Measurements from ENCODE around the gene ZNF775. TPM values are rescaled to one million over a fixed set of nuclear protein-coding genes. Genes with fewer than 3 reads are reported as not detected.

Gene ZNF775
- total and polyA plus RNA-seq, 2 of the 13 experiments (the other 11 are each of a cell fraction or from before 2014, with no cell fraction given), result 3.1 to 3.2 TPM

GRCh38 chr7:150355666-150356059 lies 23.5 kb upstream of the ZNF775 start (continued):
- TF ChIP-seq ZNF710 (CRISPR knock-in tag; IDR thresholded peaks at IDR 0.05; ENCODE audit: borderline replicate concordance) (no peak), HNF1A (IDR thresholded peaks at IDR 0.05; ENCODE audit: low read depth) (no peak), HNF1A (CRISPR knock-in tag; IDR thresholded peaks at IDR 0.05; ENCODE audit: borderline replicate concordance) (no peak), SP4 (CRISPR knock-in tag; IDR thresholded peaks at IDR 0.05) (no peak), U2AF2 (IDR thresholded peaks at IDR 0.05; ENCODE audit: low read depth, low read length) (no peak), PCBP1 (IDR thresholded peaks at IDR 0.05; ENCODE audit: borderline replicate concordance, low read depth, low read length) (no peak), PHF8 (CRISPR knock-in tag; IDR thresholded peaks at IDR 0.05) (0 out of 2 replicates have a peak, but pooled peaks have one; percentile 6)
